HG02938 (cell line): ENCODE measurements around the gene SPNS2.
"Not testable (repeated sequence)": the region's sequence is repeated elsewhere in the genome, so short reads cannot be mapped to it uniquely, and the experiment has no call there.

Experiments used
- ATAC-seq: cut with Tn5 transposase; IDR thresholded peaks from one replicate; pipeline ENCODE4 v1.9.1; 2021; ENCODE audit warnings: mild to moderate bottlenecking, moderate library complexity; ENCODE audit not compliant: unreplicated experiment

Gene SPNS2

GRCh38 chr17:4562015-4562969, 63.6 kb downstream of the SPNS2 start:
- ATAC-seq = no peak

- ATAC-seq = no peak
These were observed 66.8 kb downstream of the SPNS2 start for GRCh38 chr17:4565209-4566141.

GRCh38 chr17:4566785-4567184, 68.1 kb downstream of the SPNS2 start:
- ATAC-seq = no peak

- no peak for ATAC-seq
These were observed 70.9 kb downstream of the SPNS2 start for GRCh38 chr17:4569591-4569990.

GRCh38 chr17:4572131-4572530, 73.5 kb downstream of the SPNS2 start:
- no peak for ATAC-seq

- no peak for ATAC-seq
These were observed 74.4 kb downstream of the SPNS2 start for GRCh38 chr17:4573115-4573514.

GRCh38 chr17:4573669-4574068, 75.0 kb downstream of the SPNS2 start:
- ATAC-seq = no peak

GRCh38 chr17:4574448-4575045, 75.9 kb downstream of the SPNS2 start:
- ATAC-seq = no peak

GRCh38 chr17:4576161-4576558, 77.5 kb downstream of the SPNS2 start:
- ATAC-seq = no peak

GRCh38 chr17:4576729-4577322, 78.1 kb downstream of the SPNS2 start:
- no peak for ATAC-seq

GRCh38 chr17:4577386-4577993, 78.8 kb downstream of the SPNS2 start:
- ATAC-seq = no peak

GRCh38 chr17:4578349-4578748, 79.7 kb downstream of the SPNS2 start:
- ATAC-seq = not testable (repeated sequence)

GRCh38 chr17:4579678-4580077, 81.0 kb downstream of the SPNS2 start:
- ATAC-seq = no peak

- ATAC-seq = no peak
These were observed 81.6 kb downstream of the SPNS2 start for GRCh38 chr17:4580291-4580690.

- ATAC-seq = no peak
These were observed 83.4 kb downstream of the SPNS2 start for GRCh38 chr17:4582101-4582501.

GRCh38 chr17:4582691-4583090, 84.0 kb downstream of the SPNS2 start:
- no peak for ATAC-seq

- no peak for ATAC-seq
These were observed 84.5 kb downstream of the SPNS2 start for GRCh38 chr17:4583206-4583605.

- no peak for ATAC-seq
These were observed 85.1 kb downstream of the SPNS2 start for GRCh38 chr17:4583782-4584100.

- no peak for ATAC-seq
These were observed 85.6 kb downstream of the SPNS2 start, which contains the start of gene SMTNL2 for GRCh38 chr17:4584101-4584916. Gene SMTNL2 (plus strand): TSS chr17:4584529. CDS start chr17:4584606, 77 bp downstream.
